ENCODE measurements around the gene ARHGAP15.

ARHGAP15 gene

GRCh38 chr2:143762176-143762928, 633.1 kb downstream of the ARHGAP15 start:
- DNase-seq (ENCODE audit: low spot score): no peak

GRCh38 chr2:143764261-143764660, 635.0 kb downstream of the ARHGAP15 start:
- no peak for DNase-seq (ENCODE audit: low spot score)

GRCh38 chr2:143764706-143765105, 635.5 kb downstream of the ARHGAP15 start:
- no peak for DNase-seq (ENCODE audit: low spot score)

GRCh38 chr2:143768991-143769390, 639.8 kb downstream of the ARHGAP15 start:
- DNase-seq (ENCODE audit: low spot score): no peak

GRCh38 chr2:143771939-143772338, 642.7 kb downstream of the ARHGAP15 start:
- DNase-seq (ENCODE audit: low spot score): no peak

- no peak for DNase-seq (ENCODE audit: low spot score)
These were observed 647.5 kb downstream of the ARHGAP15 start for GRCh38 chr2:143776526-143777297.

GRCh38 chr2:143779021-143779420, 649.8 kb downstream of the ARHGAP15 start:
- no peak for DNase-seq (ENCODE audit: low spot score)

- no peak for DNase-seq (ENCODE audit: low spot score)
These were observed 657.0 kb downstream of the ARHGAP15 start for GRCh38 chr2:143786026-143786765.

- no peak for DNase-seq (ENCODE audit: low spot score)
These were observed 658.5 kb downstream of the ARHGAP15 start for GRCh38 chr2:143787674-143788073.

GRCh38 chr2:143792602-143793001, 663.4 kb downstream of the ARHGAP15 start:
- no peak for DNase-seq (ENCODE audit: low spot score)

GRCh38 chr2:143793381-143793780, 664.2 kb downstream of the ARHGAP15 start:
- DNase-seq (ENCODE audit: low spot score): no peak

GRCh38 chr2:143796051-143796450, 666.8 kb downstream of the ARHGAP15 start:
- DNase-seq (ENCODE audit: low spot score): no peak

- no peak for DNase-seq (ENCODE audit: low spot score)
These were observed 672.3 kb downstream of the ARHGAP15 start for GRCh38 chr2:143801561-143801960.

GRCh38 chr2:143802242-143802641, 673.0 kb downstream of the ARHGAP15 start:
- DNase-seq (ENCODE audit: low spot score): no peak

- no peak for DNase-seq (ENCODE audit: low spot score)
These were observed 673.8 kb downstream of the ARHGAP15 start for GRCh38 chr2:143802871-143803650.

- no peak for DNase-seq (ENCODE audit: low spot score)
These were observed 674.7 kb downstream of the ARHGAP15 start for GRCh38 chr2:143803936-143804335.

GRCh38 chr2:143805666-143806065, 676.4 kb downstream of the ARHGAP15 start:
- no peak for DNase-seq (ENCODE audit: low spot score)

GRCh38 chr2:143807192-143807591, 678.0 kb downstream of the ARHGAP15 start:
- DNase-seq (ENCODE audit: low spot score): no peak

- DNase-seq (ENCODE audit: low spot score): no peak
These were observed 678.5 kb downstream of the ARHGAP15 start for GRCh38 chr2:143807671-143808070.

- no peak for DNase-seq (ENCODE audit: low spot score)
These were observed 678.9 kb downstream of the ARHGAP15 start for GRCh38 chr2:143808166-143808565.

- DNase-seq (ENCODE audit: low spot score): no peak
These were observed 685.9 kb downstream of the ARHGAP15 start for GRCh38 chr2:143815082-143815481.

GRCh38 chr2:143816916-143817315, 687.7 kb downstream of the ARHGAP15 start:
- no peak for DNase-seq (ENCODE audit: low spot score)
